Colonic mucosa (tissue), 4 donors: ENCODE measurements around the gene FSHR. TPM values are rescaled to one million over a fixed set of nuclear protein-coding genes. Genes with fewer than 3 reads are reported as not detected.

Experiments used
- DNase-seq: peaks from one replicate; pipeline ENCODE4 v3.0.0-alpha.2; 2020
- H3K27ac ChIP-seq: fragments of 200-600 bp; one replicate; pipeline ENCODE4 v1.8.0; 2021
- H3K27me3 ChIP-seq: fragments of 200-600 bp; one replicate; pipeline ENCODE4 v1.8.0; 2021
- H3K36me3 ChIP-seq: fragments of 200-600 bp; one replicate; pipeline ENCODE4 v1.8.0; 2021
- H3K4me1 ChIP-seq: fragments of 200-600 bp; one replicate; pipeline ENCODE4 v1.8.0; 2021; ENCODE audit warnings: mild to moderate bottlenecking
- H3K4me3 ChIP-seq: fragments of 200-600 bp; one replicate; pipeline ENCODE4 v1.8.0; 2021
- H3K9ac ChIP-seq, 2 donors: one replicate each; pipeline ENCODE4 v1.7.0; 2013; ENCODE audit warnings: control low read depth in 2 of 2, low read depth in 2 of 2, low read length in 2 of 2
- H3K9me3 ChIP-seq: fragments of 200-600 bp; one replicate; pipeline ENCODE4 v1.8.0; 2021
- intact Hi-C: fragments of 100-400 bp; cut with DNase I; formaldehyde crosslinking; loops from one replicate; pipeline ENCODE4 v1.14.1; 2022
- total RNA-seq, 2 donors: library from RNA; stranded (reverse); fragmentation: NEBNext Ultra II Directional in 1 of 2; extraction: Animal tissue kit (Norgen Biotek cat#: 25700) in 1 of 2; gene quantifications; one replicate each; pipeline ENCODE4 v1.2.1, GENCODE V29; 2021
- TF ChIP-seq, protein P1 (sequence below): fragments of 200-600 bp; IDR thresholded peaks from one replicate; pipeline ENCODE4 v1.8.0; 2022; ENCODE audit warnings: antibody characterized with exemption, mild to moderate bottlenecking
- donor health status: healthy.
- donor health status: DM: no; HTN: no; CAD: no.
- donor health status: DM: no; HTN: no; CAD: no.

FSHR gene
- total RNA-seq, 2 donors from 2014 or later, result not detected

DNA sequence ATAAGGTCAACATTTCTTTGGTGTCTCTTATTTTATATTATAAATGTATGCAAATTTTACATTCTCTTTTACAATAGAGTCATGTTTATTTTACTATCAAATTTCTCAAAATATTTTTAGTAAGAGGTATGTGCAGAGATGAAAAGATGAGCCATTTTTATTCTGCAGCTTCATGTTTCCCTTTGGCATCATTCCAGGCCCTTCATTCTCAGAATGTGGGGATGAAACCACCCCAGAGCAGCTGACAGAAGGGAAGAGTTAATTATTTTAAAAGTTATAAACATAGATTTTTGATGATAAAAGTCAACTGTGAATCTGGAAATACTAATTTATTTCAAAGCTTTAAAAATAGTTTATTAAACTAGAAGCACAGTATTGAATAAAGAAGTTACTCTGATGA lies 12.8 kb upstream of the FSHR start:
- Histone ChIP-seq H3K4me1 (no peaks in the 10 kb centered on the region), H3K27ac (no peak overlapping the region), H3K9ac (no peak overlapping the region), H3K4me3 (no peak overlapping the region), H3K9me3 (no peaks in the 10 kb centered on the region), H3K36me3 (no peaks in the 10 kb centered on the region), H3K27me3 (no peaks in the 10 kb centered on the region)
- TF ChIP-seq, protein P1, sequence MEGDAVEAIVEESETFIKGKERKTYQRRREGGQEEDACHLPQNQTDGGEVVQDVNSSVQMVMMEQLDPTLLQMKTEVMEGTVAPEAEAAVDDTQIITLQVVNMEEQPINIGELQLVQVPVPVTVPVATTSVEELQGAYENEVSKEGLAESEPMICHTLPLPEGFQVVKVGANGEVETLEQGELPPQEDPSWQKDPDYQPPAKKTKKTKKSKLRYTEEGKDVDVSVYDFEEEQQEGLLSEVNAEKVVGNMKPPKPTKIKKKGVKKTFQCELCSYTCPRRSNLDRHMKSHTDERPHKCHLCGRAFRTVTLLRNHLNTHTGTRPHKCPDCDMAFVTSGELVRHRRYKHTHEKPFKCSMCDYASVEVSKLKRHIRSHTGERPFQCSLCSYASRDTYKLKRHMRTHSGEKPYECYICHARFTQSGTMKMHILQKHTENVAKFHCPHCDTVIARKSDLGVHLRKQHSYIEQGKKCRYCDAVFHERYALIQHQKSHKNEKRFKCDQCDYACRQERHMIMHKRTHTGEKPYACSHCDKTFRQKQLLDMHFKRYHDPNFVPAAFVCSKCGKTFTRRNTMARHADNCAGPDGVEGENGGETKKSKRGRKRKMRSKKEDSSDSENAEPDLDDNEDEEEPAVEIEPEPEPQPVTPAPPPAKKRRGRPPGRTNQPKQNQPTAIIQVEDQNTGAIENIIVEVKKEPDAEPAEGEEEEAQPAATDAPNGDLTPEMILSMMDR, result no peak
- intact Hi-C loops, result no loop called here
- DNase-seq, result no peak

DNA sequence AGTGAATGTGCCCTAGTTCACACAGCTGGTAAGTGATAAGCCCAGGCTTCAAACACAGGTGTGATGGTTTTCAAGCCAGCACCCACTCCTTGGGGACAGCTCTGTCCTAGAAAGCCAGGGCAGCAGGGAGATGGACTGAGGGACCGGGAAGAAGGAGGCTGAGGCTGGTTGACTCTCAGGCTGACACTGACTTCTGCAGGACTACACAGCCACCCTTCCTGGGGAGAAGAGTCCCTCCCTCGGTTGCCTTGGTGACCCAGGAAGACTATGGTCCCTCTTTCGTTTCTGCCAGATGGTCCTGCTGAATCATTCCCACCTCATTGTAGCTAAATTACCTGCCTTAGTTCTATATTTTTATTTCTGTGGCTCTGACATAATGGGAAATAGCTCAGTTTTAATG lies 11.3 kb upstream of the FSHR start:
- Histone ChIP-seq H3K9ac (no peak overlapping the region), H3K27ac (no peak overlapping the region), H3K27me3 (no peaks in the 10 kb centered on the region), H3K4me1 (no peaks in the 10 kb centered on the region), H3K36me3 (no peaks in the 10 kb centered on the region), H3K9me3 (no peaks in the 10 kb centered on the region), H3K4me3 (no peak overlapping the region)
- intact Hi-C loops, result no loop called here
- DNase-seq, result no peak
- TF ChIP-seq, protein P1, result no peak

DNA sequence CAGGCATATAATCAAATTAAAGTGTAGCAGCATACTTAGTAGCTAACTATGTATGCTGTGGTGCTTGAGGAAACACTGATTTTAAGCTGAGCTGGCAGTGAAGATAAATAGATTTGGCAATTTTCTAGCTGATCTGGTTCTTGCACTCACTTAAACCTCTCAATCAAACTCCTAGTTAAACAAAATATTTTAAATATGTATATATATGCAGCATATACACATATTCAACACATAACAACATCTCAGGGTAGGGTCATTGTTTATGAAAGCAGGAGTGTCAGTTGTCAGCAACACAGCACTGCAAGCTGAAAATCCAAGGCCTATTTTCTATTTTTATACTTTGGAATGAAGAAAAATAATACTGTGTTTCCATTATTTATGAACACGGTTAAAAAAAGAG lies 10.4 kb upstream of the FSHR start:
- no peak for DNase-seq
- Histone ChIP-seq H3K27me3 (no peaks in the 10 kb centered on the region), H3K9me3 (no peaks in the 10 kb centered on the region), H3K4me1 (no peaks in the 10 kb centered on the region), H3K36me3 (no peaks in the 10 kb centered on the region), H3K9ac (no peak overlapping the region), H3K4me3 (no peak overlapping the region), H3K27ac (no peak overlapping the region)
- intact Hi-C loops, result no loop called here
- TF ChIP-seq, protein P1, result no peak

DNA sequence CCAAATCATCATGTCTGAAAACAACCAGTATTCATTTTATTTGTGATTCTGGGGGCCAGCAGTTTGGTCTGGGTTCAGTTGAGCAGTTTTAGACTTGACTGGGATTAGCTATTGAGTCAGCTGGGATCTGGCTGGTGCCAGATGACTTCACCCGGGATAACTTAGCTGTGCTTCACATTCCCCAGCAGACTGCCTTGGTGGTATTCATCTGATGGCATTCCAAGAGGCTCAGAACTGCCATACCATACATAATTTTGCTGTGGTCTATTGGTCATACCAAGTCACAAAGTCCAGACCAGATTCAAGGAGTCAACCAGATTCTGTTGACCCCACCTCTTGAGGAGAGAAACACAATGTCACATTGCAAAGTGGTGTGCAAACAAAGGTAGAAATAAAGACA lies 7.8 kb upstream of the FSHR start:
- H3K9ac ChIP-seq, result no peak overlapping the region
- H3K27ac ChIP-seq, result no peak overlapping the region
- H3K4me3 ChIP-seq, result no peak overlapping the region
- H3K36me3 ChIP-seq, result no peaks in the 10 kb centered on the region
- no peaks in the 10 kb centered on the region for H3K27me3 ChIP-seq
- no peak for DNase-seq
- TF ChIP-seq, protein P1, result no peak
- no peaks in the 10 kb centered on the region for H3K4me1 ChIP-seq
- intact Hi-C loops, result no loop called here
- H3K9me3 ChIP-seq, result no peaks in the 10 kb centered on the region

DNA sequence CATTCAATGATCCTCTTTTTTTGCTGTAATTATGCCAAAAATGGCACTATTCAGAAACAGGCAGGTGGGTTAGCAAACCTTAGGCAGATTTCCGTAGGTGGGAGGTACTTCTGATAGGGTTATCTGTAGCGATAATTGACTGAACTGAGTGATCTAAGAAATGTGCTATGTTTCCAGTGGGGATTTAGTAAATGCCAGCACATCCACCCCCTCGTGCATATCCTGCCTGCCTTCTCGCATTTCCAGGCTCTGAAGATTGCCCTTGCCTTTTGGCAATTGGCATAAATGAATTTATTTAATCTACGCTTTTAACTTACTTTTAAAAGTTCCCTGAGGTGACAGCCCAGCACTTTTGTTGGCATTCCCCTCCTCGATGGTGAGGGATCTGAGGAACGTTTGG lies 576 bp upstream of the FSHR start:
- intact Hi-C loops, result no loop called here
- Histone ChIP-seq H3K9me3 (no peaks in the 10 kb centered on the region), H3K4me3 (no peak overlapping the region), H3K9ac (no peak overlapping the region), H3K36me3 (no peaks in the 10 kb centered on the region), H3K27me3 (no peaks in the 10 kb centered on the region), H3K4me1 (no peaks in the 10 kb centered on the region), H3K27ac (no peak overlapping the region)
- TF ChIP-seq, protein P1, result no peak
- DNase-seq, result no peak

DNA sequence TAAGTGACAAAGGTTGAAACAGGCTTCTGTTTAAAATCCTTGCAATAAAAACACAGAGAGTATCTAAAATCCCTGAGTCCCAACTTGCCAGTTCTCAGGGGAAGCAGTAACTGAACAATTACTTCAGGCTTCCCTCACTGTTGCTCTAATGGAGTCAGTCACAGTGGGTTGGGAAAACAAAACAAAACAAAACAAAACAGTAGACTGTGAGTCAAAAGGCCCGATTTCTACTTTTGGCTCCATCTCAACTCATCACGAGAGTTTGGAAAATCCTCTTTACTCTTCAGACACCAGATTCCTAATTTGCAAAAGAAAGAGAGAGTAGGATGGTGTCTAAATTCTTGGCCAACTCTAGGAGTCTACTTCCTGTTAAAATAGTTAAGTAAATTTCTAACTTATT lies 1.1 kb downstream of the FSHR start:
- H3K27ac ChIP-seq, result no peak overlapping the region
- no peak for DNase-seq
- H3K36me3 ChIP-seq, result no peaks in the 10 kb centered on the region
- no peaks in the 10 kb centered on the region for H3K9me3 ChIP-seq
- no peak overlapping the region for H3K9ac ChIP-seq
- intact Hi-C loops, result no loop called here
- TF ChIP-seq, protein P1, result no peak
- H3K4me3 ChIP-seq, result no peak overlapping the region
- H3K27me3 ChIP-seq, result no peaks in the 10 kb centered on the region
- H3K4me1 ChIP-seq, result no peaks in the 10 kb centered on the region
